GM12875 (cell line): Measurements from ENCODE around the gene PROKR2.

ENCODE experiments used
- H3K4me3 ChIP-seq: one replicate; pipeline ENCODE4 v1.5.1; 2011; ENCODE audit warnings: low read depth, low read length, control low read depth
- TF ChIP-seq, protein P1 (sequence below): IDR thresholded peaks from 2 replicates; pipeline ENCODE4 v1.5.1; 2011; ENCODE audit warnings: low read depth, mild to moderate bottlenecking, control low read depth, inconsistent platforms, low read length, moderate library complexity, borderline replicate concordance; ENCODE audit not compliant: insufficient read depth

The PROKR2 gene

DNA sequence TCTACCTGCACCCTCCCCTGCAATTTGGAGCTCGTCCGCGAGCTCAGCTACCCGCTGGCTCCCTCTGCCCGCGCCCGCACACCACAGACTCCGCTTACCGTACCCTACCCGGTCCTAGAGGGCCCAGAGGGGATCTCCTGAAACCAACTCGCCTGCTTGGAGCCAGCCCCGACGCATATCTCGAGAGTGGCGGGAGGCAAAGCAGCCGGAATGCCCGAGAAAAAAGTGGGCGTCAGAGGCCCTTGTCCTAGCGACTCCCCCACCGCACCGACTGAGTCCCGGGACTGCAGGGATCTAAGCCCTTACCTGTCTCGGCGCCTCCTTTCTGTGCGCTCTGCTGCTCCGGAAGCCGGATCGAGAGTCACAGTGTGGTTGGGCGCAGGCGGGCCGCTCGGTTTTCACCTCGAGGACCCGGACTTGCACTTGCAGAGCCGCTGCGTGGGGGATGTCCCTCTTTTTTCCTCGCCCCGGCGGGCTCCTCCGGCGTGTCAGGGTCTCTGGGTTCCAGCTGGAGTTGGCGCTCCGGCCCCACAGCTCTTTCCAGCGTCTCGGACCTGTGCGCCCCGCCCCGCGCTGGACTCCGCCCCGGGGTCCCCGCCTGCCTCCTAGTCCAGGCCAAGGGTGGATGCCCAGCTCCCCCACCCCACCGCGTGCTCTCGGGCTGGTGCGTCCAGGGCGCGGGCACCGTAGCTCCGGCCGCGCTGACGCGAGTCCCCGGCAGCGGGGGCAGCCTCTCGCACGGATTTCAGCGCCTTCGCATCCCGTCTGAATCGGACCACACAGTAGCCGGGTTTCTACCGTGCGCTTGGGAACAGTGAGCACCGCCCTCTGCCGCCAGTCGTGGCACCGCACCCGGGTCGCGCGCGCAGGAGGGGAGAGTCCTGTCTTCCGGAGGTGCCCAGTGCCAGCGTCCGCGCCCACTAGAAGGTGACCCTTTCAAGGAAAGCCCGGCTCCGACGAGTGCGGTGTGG, at the start of gene PROKR2:
PROKR2 (minus strand) TSS at position 767 of the 971 bp plus-strand sequence. CDS start 2,585 bp downstream, outside the sequence.
- H3K4me3 ChIP-seq: no peak within 1 kb of the TSS
- TF ChIP-seq, protein P1, sequence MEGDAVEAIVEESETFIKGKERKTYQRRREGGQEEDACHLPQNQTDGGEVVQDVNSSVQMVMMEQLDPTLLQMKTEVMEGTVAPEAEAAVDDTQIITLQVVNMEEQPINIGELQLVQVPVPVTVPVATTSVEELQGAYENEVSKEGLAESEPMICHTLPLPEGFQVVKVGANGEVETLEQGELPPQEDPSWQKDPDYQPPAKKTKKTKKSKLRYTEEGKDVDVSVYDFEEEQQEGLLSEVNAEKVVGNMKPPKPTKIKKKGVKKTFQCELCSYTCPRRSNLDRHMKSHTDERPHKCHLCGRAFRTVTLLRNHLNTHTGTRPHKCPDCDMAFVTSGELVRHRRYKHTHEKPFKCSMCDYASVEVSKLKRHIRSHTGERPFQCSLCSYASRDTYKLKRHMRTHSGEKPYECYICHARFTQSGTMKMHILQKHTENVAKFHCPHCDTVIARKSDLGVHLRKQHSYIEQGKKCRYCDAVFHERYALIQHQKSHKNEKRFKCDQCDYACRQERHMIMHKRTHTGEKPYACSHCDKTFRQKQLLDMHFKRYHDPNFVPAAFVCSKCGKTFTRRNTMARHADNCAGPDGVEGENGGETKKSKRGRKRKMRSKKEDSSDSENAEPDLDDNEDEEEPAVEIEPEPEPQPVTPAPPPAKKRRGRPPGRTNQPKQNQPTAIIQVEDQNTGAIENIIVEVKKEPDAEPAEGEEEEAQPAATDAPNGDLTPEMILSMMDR: no peak

DNA sequence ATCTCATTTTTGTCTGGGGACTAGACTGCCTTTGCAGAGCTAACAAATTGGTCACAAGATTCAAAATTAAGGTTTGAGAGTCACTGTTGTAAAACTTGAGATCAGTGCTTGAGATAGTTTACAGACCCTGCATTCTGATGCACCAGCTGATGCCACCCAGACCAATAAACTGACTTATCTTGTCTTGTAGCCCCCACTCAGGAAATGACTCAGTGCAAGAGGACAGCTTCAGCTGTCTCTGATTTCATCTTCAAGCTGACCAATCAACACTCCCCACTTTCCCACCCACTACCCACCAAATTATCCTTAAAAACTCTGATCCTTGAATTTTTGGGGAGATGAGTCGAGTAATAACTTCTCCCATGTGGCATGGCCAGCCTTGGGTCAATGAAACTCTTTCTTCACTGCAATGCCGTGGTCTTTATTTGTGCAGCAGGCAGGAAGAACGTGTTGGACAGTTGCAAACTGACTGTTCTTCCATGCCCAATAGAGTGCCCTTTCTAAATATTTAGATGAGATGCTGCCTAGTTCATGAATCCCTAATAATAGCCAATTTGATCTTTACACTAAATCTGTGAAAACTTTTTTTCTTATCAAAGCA, 48.3 kb upstream of the PROKR2 start:
- no peak overlapping the region for H3K4me3 ChIP-seq
- TF ChIP-seq, protein P1: no peak

DNA sequence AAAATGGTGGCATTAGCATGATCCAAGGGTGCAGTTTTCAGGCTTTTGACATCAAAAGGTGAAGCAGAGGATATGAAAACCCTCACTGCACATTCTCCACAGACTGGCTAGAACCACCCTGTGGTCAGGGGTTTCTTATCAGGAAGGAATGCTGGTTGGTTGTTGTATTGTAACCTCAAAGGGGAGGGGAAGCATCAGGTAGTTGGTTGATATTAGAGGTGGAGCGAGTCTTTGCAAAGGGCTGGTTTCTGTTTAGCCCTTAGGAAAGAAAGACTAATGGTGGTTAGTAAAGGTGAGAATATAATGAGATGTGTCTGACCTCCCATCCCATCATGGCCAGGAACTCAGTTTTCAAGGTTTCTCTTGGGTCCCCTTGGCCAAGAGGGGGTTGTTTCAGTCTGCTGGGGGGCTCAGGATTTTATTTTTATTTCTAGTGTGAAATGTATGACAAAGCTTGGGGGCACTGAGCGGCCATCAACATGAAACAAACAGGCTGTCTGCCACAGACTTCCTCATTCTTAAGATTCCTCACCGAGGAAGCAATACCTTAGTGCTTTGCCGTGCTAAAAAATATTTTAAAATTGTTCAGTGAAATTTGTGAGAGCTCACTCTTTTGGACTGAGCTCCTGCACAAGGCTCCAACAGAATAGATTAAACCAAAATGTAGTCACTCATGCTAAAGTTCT, 47.5 kb upstream of the PROKR2 start:
- TF ChIP-seq, protein P1: no peak
- H3K4me3 ChIP-seq: no peak overlapping the region

DNA sequence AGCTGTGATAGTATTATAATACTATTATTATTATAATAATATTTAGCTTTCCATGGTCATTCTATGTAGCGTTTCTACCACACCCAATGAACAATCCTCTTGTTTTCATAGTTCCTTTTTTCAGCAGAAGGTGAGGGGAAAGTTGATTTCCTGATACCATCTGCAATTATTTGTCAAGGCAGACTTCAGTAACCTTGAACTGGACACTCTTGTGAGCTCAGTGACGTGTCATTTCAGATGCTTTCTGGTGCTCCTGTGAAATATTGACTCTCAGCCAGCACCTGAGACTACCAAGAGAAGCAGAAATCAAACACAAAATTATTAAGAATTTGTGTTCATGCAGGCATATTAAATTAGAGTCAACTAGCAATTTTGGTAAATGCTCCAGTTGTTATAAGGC, 46.0 kb upstream of the PROKR2 start:
- H3K4me3 ChIP-seq: no peak overlapping the region
- TF ChIP-seq, protein P1: no peak

DNA sequence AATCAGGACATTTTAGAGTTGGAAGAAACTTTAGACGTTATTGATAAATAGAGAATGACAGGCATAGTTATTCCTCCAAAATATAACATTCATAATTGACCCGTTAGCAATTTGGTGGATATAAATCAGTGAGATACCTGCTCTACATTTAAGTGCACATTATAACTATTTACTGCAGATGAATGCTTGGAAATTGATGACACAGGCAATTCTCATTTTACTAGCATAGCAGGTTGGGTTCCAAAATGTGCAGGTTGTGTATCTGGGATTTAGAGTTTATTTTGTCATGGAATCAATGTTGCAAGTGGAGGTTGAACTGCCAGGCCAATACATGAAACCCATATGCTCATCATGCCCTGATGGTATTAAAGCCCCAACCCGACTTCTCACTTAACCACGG, 44.4 kb upstream of the PROKR2 start:
- no peak overlapping the region for H3K4me3 ChIP-seq
- TF ChIP-seq, protein P1: no peak

DNA sequence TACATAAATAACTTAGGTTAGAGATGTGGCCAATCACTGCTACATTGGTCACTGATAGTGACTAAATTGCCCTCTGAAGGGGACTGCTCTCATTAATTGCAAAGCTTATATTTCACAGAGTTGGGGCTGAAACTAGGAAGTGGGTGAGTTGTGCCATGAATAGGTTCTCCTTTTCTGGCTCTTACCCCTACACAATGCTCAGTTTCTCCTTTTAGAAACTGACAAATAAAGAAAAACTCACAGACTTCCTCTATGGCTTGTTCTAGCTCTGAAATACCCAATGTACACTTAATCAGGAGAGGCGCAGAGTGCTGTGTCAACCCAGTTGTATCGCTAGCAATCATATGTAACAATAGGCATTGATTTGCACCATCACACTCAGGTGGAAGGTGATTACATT, 41.2 kb upstream of the PROKR2 start:
- TF ChIP-seq, protein P1: no peak
- no peak overlapping the region for H3K4me3 ChIP-seq
